Measurements from ENCODE around the gene MAPKBP1. TPM values are rescaled to one million over a fixed set of nuclear protein-coding genes. Genes with fewer than 3 reads are reported as not detected.

Gene MAPKBP1
- total RNA-seq, 4 donors from 2014 or later, result 69.3 to 157 (median 81.6) TPM

- Histone ChIP-seq H3K4me3 (no peak overlapping the region), H3K27me3 (no peaks in the 10 kb centered on the region), H3K27ac (no peak overlapping the region), H3K4me1 (peaks cover 45% of the 10 kb centered on the region), H3K36me3 (peaks cover 29% of the 10 kb centered on the region), H3K9me3 (no peaks in the 10 kb centered on the region)
- 54% methylated on average over 10 of the region's 12 CpGs for whole genome bisulfite sequencing
- TF ChIP-seq CTCF (IDR thresholded peaks at IDR 0.05) (no peak), POLR2AphosphoS5 (IDR thresholded peaks at IDR 0.05) (no peak), EP300 (IDR thresholded peaks at IDR 0.05) (no peak), POLR2A (IDR thresholded peaks at IDR 0.05) (no peak)
- DNase-seq (ENCODE audit: low spot score in 2 of 2), result no peak
Observed at GRCh38 chr15:41809526-41810220, 35.4 kb downstream of the MAPKBP1 start.

GRCh38 chr15:41810651-41811431 is 36.6 kb downstream of the MAPKBP1 start:
- H3K9me3 ChIP-seq, result no peaks in the 10 kb centered on the region
- no peak overlapping the region for H3K27ac ChIP-seq
- TF ChIP-seq EP300 (IDR thresholded peaks at IDR 0.05) (no peak), POLR2AphosphoS5 (IDR thresholded peaks at IDR 0.05) (no peak), CTCF (IDR thresholded peaks at IDR 0.05) (no peak), POLR2A (IDR thresholded peaks at IDR 0.05) (no peak)
- H3K27me3 ChIP-seq, result no peaks in the 10 kb centered on the region
- H3K4me1 ChIP-seq, result peaks cover 34% of the 10 kb centered on the region
- WGBS, result 96% methylated on average over 2 of the region's 5 CpGs
- peaks cover 41% of the 10 kb centered on the region for H3K36me3 ChIP-seq
- H3K4me3 ChIP-seq, result no peak overlapping the region
- DNase-seq (ENCODE audit: low spot score in 2 of 2), result no peak

- peak; percentile 89 to 91 for DNase-seq (ENCODE audit: low spot score in 2 of 2)
- peak; percentile 86 to 87 for TF ChIP-seq CTCF (IDR thresholded peaks at IDR 0.05)
- no peak for TF ChIP-seq POLR2A (IDR thresholded peaks at IDR 0.05)
- no peak for TF ChIP-seq POLR2AphosphoS5 (IDR thresholded peaks at IDR 0.05)
- TF ChIP-seq EP300 (IDR thresholded peaks at IDR 0.05), result no peak
- H3K27me3 ChIP-seq, result no peaks in the 10 kb centered on the region
- peaks cover 47% of the 10 kb centered on the region for H3K36me3 ChIP-seq
- peaks cover 28% of the 10 kb centered on the region for H3K4me1 ChIP-seq
- 36% methylated on average over 13 of the region's 18 CpGs for WGBS
- H3K27ac ChIP-seq, result no peak overlapping the region
- no peak overlapping the region for H3K4me3 ChIP-seq
- no peaks in the 10 kb centered on the region for H3K9me3 ChIP-seq
Observed at GRCh38 chr15:41811432-41812195, 37.3 kb downstream of the MAPKBP1 start.

GRCh38 chr15:41812820-41813375 is 38.6 kb downstream of the MAPKBP1 start:
- Histone ChIP-seq H3K4me3 (no peak overlapping the region), H3K27ac (no peak overlapping the region), H3K9me3 (no peaks in the 10 kb centered on the region), H3K36me3 (peaks cover 60% of the 10 kb centered on the region), H3K27me3 (no peaks in the 10 kb centered on the region), H3K4me1 (peaks cover 21% of the 10 kb centered on the region)
- TF ChIP-seq CTCF (IDR thresholded peaks at IDR 0.05), result no peak
- TF ChIP-seq EP300 (IDR thresholded peaks at IDR 0.05), result no peak
- no peak for TF ChIP-seq POLR2AphosphoS5 (IDR thresholded peaks at IDR 0.05)
- TF ChIP-seq POLR2A (IDR thresholded peaks at IDR 0.05), result no peak
- no peak for DNase-seq (ENCODE audit: low spot score in 2 of 2)
- WGBS, result 88% methylated on average over 11 of the region's 11 CpGs
